GM18870 (cell line): Measurements from ENCODE around the gene ZSWIM1.
"Not testable (repeated sequence)": the region's sequence is repeated elsewhere in the genome, so short reads cannot be mapped to it uniquely, and the experiment has no call there.

Experiments
- ATAC-seq: cut with Tn5 transposase; IDR thresholded peaks from one replicate; pipeline ENCODE4 v1.9.1; 2021; ENCODE audit warnings: moderate library complexity; ENCODE audit not compliant: unreplicated experiment

The ZSWIM1 gene

GRCh38 chr20:45853484-45853883 lies 27.5 kb upstream of the ZSWIM1 start:
- no peak for ATAC-seq

GRCh38 chr20:45857114-45857881 lies 23.7 kb upstream of the ZSWIM1 start, which contains the start of the genes ACOT8 and ZSWIM3:
TSS of gene ACOT8 (minus strand) at chr20:45857392. CDS start at chr20:45857315, 77 bp downstream.
TSS of gene ZSWIM3 (plus strand) at chr20:45857614. CDS start at chr20:45857826, 212 bp downstream.
- ATAC-seq, result peak; percentile 97

DNA sequence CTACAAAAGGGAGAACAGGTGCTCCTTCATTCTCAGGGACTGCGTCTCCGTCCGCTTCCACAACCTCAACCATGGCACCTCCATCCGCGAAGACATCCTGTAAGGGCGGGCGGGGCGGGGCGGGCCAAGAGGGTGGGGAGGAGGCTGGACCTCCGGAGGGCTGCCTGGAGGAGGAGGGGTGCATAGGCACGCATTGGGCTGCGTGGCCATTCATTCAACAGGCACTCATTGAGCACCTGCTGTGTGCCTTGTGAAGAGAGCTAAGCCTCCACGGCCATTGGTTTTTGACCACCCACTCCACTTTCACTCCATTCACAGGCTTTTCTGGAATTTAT lies 23.2 kb upstream of the ZSWIM1 start:
- ATAC-seq, result no peak

DNA sequence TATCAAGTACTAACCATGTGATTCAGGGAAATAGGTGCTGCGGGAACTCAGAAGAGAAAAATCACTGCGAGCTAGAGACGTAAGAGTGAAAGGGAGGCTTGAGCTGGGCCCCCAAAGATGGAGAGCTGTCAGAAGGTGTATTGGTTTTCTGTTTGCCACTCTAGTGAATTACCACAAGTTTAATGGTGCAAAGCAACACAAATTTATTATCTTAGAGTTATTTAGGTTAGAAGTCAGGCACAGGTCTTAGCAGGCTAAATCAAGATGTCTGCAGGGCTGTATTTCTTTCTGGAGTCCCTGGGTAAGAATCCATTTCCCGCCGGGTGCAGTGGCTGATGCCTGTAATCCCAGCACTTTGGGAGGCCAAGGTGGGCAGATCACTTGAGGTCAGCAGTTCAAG lies 21.1 kb upstream of the ZSWIM1 start:
- ATAC-seq, result no peak

GRCh38 chr20:45860560-45861220 lies 20.3 kb upstream of the ZSWIM1 start:
- no peak for ATAC-seq

- ATAC-seq, result no peak
These were observed 19.6 kb upstream of the ZSWIM1 start for GRCh38 chr20:45861221-45862075.

DNA sequence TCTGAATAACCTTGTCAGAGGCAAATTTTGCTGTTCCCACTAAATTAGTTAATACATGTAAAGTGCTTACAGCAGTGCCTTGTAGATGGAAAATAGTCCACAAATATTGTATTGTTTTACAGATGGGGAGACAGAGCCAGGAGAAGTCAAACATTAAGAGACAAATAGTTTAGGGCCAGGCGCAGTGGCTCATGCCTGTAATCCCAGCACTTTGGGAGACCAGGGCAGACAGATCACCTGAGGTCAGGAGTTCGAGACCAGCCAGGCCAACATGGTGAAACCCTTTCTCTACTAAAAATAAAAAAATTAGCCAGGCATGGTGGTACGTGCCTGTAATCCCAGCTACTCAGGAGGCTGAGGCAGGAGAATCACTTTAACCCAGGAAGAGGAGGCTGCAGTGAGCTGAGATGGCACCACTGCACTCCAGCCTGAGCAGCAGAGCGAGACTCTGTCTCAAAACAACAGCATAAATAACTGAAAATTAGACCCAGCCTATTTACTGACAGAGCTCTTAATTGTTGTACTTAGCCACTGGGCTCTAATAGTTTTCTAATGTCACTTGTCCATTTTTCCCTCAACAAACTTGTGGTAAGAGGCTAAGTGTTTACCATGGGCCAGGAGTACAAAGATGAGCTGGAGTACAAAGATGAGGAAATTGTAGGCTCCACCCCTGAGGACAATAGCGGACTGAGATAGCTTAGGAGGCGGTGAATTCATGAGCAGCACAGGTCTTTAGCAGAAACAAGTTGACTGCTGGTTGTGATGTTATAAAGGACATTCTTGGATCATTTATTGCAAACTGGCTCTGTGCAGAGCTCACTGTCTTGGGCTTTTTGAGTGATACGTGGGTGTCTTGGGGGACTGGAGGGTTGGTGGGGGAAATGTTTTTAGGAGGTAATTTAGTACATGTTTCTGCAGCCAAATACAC lies 17.2 kb upstream of the ZSWIM1 start:
- ATAC-seq, result no peak

DNA sequence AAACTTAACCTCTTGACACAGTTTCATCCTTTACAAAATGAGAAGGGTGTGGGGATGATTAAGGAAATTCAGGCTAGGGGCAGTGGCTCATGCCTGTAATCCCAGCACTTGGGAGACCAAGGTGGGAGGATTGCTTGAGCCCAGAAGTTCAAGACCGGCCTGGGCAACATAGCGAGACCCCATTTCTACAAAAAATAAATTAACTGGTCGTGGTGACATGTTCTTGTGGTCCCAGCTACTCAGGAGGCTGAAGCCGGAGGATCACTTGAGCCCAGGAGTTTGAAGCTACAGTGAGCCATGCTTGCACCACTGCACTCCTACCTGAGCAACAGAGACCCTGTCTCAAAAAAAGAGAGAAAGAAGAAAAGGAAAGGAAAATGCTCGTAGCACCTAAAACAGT lies 14.6 kb upstream of the ZSWIM1 start:
- no peak for ATAC-seq

DNA sequence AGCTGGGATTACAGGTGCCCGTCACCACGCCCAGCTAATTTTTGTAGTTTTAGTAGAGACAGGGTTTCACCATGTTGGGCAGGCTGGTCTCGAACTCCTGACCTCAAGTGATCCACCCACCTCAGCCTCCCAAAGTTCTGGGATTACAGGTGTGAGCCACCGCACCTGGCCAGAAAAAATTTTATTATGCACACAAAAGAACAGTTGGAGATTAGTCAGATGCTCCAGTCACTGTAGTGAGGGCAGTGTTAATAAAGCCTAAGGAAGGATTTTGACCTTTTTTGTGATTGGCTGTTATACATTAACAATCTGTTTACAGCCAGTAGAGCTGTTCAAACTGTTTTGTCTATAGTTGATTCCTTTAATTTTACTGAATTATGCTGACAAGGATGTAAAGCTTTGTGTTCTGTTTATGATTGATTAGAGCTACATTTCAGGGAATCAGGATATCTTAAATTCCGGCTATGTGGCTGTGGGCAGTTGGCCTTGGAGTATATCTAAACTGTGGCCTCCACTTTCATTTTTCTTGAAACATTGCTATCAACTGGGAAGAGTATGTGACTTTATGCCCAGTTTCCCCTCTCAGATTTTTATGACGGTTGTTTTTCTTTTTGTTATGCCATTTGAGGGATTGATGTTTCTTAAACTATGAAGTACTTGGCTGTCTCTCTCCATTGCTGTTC lies 13.8 kb upstream of the ZSWIM1 start:
- ATAC-seq, result no peak

GRCh38 chr20:45867819-45868176 lies 13.2 kb upstream of the ZSWIM1 start:
- ATAC-seq, result no peak

- ATAC-seq, result no peak
These were observed 8.4 kb upstream of the ZSWIM1 start for GRCh38 chr20:45872626-45873025.

DNA sequence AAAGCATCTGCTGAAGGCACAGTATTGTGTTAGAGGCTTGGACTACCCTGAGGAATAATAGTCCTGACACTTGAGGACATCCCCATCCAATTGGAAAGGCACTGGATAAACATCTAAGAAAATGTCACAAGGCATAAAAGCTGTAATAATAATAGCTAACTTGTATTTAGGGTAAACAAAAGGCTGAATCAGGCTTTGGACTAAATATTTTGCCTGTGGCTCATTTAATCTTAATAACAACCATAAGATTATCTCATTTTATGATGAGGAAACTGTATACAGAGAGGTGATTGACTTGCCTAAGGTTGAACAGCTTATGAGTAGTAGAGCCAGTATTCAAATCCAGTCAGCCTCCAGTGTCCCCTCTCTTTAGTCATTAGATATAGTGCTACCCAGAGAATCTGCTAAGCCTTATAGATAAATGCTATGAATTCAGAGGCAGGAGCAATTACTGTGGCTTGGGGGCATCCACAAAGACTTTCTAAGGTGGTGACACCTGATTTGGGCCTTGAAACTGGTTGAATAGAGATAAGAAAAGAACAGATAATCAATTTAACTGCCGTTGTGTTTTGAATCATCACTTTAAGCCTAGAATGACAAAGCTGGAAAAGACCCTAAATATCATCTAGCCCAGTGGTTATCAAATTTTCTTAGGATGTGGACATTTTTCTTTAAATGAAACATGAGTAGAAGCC lies 7.5 kb upstream of the ZSWIM1 start:
- ATAC-seq, result no peak

DNA sequence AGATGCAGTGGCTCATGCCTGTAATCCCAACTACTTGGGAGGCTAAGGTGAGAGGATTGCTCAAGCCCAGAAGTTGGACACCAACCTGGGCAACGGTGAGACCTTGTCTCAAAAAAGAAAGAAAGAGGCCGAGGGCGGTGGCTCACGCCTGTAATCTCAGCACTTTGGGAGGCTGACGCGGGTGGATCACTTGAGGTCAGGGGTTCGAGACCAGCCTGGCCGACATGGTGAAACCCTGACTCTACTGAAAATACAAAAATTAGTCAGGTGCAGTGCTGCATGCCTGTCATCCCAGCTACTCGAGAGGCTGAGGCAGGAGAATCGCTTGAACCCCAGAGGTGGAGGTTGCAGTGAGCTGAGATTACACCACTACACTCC lies 6.9 kb upstream of the ZSWIM1 start:
- ATAC-seq, result not testable (repeated sequence)

DNA sequence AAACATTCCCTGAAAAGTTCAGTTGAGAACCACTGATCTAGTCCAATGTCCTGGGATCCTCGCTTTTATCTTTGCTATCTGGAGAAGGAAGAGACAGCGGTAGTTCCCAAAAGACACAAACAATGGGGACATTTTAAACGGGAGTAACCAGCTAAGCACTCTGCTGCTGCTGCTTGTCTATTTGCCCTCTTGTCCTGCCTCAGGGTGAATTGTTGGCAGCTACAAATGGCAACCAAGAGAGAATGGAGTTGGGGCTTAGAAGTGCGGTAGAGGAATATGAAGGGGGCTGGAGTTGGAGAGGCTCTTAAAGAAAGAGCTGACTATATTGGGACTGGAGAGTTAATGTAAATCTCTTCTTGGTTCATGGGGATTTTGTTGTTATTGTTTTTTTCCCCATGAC lies 6.5 kb upstream of the ZSWIM1 start:
- no peak for ATAC-seq

DNA sequence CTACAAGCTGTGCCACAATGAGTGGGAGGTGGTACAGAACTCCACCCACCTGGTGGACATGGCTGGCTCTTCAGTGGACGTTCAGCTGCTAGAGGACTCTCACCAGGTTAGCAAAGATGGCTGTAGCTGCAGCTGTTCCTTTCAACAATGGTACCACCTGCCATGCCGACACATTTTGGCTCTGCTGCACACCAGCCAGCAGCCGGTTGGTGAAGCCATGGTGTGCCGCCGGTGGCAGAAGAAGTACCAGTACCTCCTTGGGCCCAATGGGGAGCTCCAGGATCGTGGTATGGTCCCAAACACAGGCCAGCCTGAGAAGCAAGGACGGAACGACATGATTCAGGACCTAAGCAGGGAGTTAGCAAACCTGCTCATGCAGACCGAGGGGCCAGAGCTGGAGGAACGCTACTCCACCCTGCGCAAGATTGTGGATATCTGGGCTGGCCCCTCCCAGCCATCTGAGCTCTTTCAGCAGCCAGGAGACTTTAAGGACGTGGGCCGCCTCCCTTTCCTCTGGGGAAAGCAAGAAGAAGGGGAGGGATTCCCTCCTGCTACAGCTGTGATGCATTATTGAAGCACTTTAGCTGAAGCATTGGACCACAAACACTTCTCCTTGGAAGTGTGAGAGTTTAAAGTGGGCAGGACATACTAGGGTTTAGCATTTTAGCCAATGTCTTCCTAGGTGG lies 2.8 kb upstream of the ZSWIM1 start:
- ATAC-seq, result no peak

DNA sequence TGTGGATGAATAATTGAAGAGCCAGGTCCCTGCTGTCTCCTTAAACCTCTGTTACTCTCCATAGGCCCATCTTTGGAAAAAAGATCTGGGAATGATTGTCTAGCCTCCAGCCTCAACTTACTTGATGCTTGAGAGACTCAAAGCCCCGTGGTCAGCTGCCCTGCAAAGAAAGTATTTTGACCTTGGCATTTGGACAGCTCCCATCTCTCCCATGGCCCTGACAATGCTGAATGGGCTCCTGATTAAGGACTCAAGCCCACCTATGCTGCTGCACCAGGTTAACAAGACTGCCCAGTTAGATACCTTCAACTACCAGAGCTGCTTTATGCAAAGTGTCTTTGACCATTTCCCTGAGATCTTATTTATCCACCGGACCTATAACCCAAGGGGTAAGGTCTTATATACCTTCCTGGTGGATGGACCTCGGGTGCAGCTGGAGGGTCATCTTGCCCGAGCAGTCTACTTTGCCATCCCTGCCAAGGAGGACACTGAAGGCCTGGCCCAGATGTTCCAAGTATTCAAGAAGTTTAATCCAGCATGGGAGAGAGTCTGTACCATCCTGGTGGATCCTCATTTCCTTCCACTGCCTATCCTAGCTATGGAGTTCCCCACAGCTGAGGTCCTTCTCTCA lies 1.6 kb downstream of the ZSWIM1 start:
- ATAC-seq, result no peak

DNA sequence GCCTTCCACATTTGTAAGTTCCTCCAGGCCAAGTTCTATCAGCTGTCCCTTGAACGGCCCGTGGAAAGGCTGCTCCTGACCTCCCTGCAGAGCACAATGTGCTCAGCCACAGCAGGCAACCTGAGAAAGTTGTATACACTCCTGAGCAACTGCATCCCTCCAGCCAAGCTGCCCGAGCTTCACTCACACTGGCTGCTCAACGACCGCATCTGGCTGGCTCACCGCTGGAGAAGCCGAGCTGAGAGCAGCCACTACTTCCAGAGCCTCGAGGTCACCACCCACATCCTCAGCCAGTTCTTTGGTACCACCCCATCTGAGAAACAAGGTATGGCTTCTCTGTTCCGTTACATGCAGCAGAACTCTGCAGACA lies 2.1 kb downstream of the ZSWIM1 start:
- ATAC-seq, result no peak

DNA sequence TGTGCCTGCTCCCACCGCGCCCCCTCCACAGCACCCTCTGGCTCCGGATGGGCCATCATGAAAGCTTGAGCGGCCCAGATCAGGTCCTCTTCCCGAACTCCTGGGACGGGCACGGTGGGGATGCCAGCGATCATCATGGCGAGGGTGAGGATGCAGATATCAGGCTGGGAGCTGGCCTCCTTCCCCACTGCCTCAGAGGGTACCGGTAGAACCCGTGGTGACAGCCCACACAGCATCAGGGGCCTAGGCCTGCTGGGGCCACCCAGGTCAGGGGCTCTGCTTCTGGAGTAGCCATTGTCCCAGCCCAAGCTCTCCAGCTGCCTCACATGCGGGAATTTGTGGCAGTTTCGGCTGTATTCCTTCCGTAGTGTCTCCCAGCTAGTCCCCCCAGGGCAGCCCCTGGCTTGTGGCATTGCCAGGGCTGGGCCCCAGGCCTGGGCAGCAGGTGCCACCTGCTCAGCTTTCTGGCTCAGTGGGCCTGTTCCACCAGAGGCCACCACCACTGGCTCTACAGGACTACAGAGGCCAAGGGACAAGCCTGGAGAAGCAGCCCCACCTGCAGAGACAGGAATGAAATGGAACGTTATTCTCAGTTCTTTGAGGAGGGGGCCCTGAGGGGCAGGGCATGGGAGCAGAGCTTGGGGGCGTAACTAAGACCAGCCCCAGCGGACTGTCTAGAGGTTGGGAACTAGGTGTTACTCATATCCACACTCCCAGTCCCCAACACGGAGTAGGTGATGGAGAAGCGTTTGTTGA lies 5.7 kb downstream of the ZSWIM1 start:
- no peak for ATAC-seq
